Tibial nerve (tissue), 4 donors: ENCODE measurements around the gene SCCPDH.

ENCODE experiments used
- EP300 ChIP-seq, 2 donors: sonication (generic); formaldehyde crosslinking; IDR thresholded peaks; one replicate each; pipeline ENCODE4 v1.6.1; 2017; ENCODE audit warnings: antibody characterized with exemption in 2 of 2, mild to moderate bottlenecking in 1 of 2
- POLR2A ChIP-seq, 2 donors: fragments of 450-650 bp; IDR thresholded peaks; one replicate each; pipeline ENCODE4 v1.6.1; 2017; ENCODE audit warnings: antibody characterized with exemption in 2 of 2, mild to moderate bottlenecking in 2 of 2, moderate library complexity in 2 of 2
- TF ChIP-seq, protein P1 (sequence below), 5 experiments: fragments of 200-600 bp in 3 of 5; fragments of 450-650 bp in 2 of 5; sonication (generic) in 3 of 5; IDR thresholded peaks; one replicate each; pipeline ENCODE4 v1.5.1; 2016 to 2019; ENCODE audit warnings: antibody characterized with exemption in 5 of 5, mild to moderate bottlenecking in 3 of 5, moderate library complexity in 2 of 5

DNA sequence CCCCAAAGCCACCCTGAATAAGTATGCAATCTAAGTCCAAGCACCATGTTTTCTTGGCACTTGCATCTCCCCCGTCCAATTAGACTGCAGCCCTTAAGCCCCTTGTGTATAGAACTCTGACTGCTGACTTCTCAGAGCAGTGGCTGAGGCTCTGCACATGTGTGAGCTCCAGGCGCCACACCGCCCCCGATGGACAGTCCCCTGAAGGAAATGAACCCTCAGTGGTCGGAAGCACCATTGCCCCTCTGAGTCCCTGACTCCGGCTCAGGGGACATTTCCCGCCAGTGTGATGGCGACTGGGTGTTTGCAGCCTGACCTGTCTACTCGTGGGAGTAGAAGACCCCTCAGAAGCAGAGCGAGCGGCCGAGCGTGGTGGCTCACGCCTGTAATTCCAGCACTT is 37.2 kb upstream of the SCCPDH start:
- TF ChIP-seq, protein P1, sequence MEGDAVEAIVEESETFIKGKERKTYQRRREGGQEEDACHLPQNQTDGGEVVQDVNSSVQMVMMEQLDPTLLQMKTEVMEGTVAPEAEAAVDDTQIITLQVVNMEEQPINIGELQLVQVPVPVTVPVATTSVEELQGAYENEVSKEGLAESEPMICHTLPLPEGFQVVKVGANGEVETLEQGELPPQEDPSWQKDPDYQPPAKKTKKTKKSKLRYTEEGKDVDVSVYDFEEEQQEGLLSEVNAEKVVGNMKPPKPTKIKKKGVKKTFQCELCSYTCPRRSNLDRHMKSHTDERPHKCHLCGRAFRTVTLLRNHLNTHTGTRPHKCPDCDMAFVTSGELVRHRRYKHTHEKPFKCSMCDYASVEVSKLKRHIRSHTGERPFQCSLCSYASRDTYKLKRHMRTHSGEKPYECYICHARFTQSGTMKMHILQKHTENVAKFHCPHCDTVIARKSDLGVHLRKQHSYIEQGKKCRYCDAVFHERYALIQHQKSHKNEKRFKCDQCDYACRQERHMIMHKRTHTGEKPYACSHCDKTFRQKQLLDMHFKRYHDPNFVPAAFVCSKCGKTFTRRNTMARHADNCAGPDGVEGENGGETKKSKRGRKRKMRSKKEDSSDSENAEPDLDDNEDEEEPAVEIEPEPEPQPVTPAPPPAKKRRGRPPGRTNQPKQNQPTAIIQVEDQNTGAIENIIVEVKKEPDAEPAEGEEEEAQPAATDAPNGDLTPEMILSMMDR (IDR thresholded peaks at IDR 0.05), result no peak
- no peak for TF ChIP-seq POLR2A (IDR thresholded peaks at IDR 0.05)
- no peak for TF ChIP-seq EP300 (IDR thresholded peaks at IDR 0.05)
